ENCODE measurements around the gene FGF12. TPM values are rescaled to one million over a fixed set of nuclear protein-coding genes. Genes with fewer than 3 reads are reported as not detected.

FGF12 gene
- total RNA-seq, 1 donor from 2014 or later = 136 TPM

DNA sequence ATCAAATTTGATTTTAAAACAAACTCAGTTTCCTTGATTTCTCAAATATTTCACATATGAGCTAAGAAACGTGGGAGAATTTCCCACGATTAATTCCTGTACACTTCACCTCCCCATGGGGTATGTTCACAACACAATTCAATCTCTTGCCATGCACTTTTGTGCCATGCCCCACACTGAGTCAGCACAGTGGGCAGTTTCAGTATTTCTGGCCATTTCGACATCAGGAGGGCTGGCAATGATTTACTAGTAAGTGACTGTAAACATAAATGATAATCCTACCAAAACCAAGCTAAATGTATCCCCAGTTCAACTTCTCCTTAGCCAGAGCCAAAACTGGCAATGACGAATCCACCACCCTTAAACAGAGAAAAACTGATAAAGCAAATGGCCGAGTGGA lies 293.6 kb downstream of the FGF12 start:
- DNase-seq (ENCODE audit: low spot score in 2 of 2) (no peak), FAIRE-seq (no peak)

DNA sequence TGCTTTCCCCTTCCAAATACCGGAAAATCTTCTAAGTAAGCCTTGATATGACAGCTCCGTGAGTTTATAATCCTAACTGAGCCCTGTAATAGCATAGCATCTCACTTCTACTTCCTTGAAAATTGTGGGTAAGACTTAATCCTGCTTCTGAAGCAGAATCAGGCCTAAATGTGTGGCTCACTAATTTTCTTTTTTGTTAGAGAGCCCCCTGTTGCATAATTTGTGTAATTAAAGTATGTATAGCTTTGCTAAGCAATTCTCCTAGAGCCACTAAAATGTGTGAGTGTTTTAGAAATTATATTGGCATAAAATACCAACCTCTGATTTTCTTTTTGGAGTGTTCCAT lies 304.4 kb downstream of the FGF12 start:
- no peak for FAIRE-seq
- DNase-seq (ENCODE audit: low spot score in 2 of 2) = no peak

DNA sequence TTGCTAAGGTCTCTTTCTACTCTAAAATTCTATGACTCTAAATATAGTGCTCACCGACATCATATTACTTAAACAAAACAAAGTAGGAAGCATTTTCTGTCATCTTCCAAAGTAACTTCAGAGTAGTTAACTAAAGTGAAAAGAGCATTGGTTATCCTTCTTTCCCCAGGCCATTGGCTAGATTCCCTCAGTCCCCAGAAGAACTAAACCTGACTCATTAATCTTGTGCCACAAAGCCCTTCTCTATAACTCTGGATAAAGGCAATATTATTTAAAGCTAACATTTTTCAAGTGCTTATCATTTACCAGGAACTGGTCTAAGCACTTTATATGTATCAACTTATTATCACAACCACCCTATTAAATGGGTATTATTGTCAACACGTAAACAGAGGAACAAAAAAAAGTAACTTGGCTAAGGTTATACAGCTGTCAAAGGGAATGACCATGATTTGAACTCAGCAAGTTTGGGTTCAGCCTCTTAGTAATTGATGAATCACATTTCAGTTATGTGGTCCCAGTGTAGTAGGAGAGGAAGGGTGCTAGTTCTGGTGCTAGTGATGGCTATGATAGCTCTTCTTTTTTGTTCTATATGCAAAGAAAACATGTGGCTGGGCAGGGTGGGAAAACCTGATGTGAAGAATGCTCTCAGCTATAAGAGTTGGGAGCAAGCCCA lies 304.9 kb downstream of the FGF12 start:
- DNase-seq (ENCODE audit: low spot score in 2 of 2) = no peak

DNA sequence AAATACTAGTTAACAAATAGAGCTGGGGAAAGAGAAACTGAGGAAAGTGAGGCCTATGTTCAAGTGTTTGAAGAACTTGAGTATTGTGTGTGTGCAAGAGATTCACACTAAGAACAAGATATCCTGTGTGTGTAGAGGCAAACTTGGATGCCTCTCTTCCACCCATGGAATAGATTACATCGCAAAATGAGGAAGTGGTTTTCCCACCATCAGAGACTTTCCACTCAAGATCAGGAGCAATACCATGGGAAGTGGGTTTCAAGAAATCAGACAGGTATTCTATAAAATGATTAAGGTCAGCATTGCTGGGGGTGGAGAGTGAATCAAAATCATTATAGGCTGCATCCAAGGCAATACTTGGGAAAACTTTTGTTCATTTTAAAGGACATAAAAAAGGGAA lies 308.0 kb downstream of the FGF12 start:
- FAIRE-seq (no peak), DNase-seq (ENCODE audit: low spot score in 2 of 2) (no peak)

More for the DNA sequence above, 304.9 kb downstream of the FGF12 start:
- FAIRE-seq = no peak

DNA sequence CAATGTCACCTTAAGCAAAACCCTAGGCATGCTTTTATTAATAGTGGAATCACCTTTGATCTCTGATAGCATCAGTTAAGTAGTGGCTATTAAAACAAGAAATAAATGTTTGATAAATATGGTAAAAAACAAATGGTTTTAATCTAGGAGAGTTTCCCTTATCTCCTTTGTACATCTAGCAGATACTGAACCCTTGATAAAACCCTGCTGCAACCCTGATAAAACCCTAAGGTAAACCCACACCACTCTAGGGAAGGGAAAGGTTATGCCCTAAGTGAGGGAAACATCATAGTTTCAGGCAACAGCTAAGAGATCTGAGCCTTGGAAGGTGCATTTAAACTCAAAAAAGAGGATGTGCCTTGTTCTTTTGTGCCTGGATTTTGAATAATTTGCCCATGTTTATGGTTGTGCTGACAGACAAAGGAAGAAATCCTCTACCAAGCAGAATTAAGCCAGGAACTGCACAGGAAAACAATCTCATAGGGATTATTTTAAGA lies 309.7 kb downstream of the FGF12 start:
- DNase-seq (ENCODE audit: low spot score in 2 of 2) (no peak), FAIRE-seq (no peak)

DNA sequence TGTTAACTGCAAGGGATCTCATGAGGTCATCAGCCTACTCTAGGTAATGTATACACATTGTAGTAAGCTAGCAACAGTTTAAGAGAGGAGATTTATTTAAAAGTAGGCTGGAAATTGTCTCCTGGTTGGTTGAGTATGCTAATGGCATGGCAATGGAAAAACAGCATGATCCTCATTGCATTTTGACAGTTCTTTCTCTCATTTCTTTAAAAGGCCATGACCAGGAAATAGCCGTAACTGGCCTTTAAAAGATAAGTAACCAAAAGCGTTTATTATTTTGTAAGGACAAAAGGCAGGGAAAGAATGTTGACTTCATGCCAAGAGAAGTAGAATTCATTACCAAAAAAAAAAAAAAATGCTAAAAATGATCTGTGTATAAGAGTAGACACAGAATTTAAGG lies 310.3 kb downstream of the FGF12 start:
- FAIRE-seq (no peak), DNase-seq (ENCODE audit: low spot score in 2 of 2) (no peak)

DNA sequence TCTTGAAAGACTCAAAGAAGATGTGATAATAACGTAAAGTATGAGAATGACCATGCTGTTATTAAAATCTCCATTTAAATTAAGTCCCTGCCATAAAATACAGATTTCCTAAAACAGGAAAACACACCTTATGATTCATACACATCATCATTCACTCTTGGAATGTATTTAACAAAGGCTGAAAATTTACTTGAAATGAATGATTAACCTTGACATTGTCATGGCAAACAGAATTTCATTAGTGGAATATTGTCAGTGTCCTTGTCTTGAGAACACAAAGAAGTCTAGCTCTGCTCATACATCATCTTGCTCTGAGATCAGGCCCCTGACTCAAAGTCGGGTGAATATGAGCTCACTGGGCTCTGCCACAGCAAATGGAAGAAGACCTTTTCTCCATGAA lies 313.9 kb downstream of the FGF12 start:
- FAIRE-seq = no peak
- DNase-seq (ENCODE audit: low spot score in 2 of 2) = no peak

DNA sequence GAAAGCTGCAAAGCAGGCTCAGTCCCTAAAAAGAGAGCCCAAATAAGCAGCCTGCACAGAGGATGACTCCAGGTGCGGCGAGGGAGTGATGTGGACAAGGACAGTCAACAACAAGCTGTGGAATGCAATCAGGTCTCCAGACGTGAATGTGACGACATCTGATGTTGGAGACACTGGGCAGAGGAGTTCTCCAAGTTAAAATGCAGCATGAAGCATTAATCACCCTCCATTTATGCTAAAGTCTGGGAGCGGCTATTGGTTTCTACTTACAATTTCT lies 316.7 kb downstream of the FGF12 start:
- DNase-seq (ENCODE audit: low spot score in 2 of 2) (no peak), FAIRE-seq (no peak)

DNA sequence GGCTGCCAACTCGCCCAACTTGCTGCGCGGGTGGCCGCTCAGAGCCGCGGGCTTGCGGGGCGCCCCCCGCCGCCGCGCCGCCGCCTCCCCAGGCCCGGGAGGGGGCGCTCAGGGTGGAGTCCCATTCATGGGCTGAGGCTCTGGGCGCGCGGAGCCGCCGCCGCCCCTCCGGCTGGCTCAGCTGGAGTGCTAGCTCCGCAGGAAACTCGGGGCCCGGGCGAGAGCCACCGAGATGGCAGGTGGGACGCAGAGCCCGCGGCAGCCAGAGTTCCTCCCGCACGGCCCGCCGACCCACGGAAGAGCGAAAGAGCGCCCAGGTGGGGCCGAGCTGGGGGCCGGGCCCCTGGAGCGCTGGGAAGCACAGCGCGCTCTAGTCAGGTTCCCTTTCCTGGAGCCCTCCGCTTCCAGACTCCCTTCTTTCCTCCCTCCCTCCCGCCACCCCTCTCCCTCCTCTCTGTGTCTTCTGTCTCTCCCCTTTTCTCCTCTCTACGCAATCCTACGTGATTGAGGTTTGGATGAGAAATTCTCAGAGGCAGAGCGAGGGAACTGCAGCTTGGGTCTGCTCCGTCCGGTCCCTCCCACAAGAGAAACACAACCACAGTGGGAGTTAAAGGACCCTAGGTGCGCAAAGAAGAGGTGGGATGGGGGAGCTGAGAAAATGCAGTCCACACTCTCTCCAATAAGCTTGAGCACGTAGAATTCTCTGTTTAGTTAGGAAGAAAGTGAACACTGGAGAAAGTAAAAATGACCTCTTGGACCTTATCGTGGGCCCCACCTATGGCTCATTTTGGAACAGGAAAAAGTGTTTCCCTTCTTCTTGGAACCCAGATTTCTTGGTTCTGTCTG lies 317.3 kb downstream of the FGF12 start:
- DNase-seq (ENCODE audit: low spot score in 2 of 2) (peak; percentile 39 to 42), FAIRE-seq (no peak)

DNA sequence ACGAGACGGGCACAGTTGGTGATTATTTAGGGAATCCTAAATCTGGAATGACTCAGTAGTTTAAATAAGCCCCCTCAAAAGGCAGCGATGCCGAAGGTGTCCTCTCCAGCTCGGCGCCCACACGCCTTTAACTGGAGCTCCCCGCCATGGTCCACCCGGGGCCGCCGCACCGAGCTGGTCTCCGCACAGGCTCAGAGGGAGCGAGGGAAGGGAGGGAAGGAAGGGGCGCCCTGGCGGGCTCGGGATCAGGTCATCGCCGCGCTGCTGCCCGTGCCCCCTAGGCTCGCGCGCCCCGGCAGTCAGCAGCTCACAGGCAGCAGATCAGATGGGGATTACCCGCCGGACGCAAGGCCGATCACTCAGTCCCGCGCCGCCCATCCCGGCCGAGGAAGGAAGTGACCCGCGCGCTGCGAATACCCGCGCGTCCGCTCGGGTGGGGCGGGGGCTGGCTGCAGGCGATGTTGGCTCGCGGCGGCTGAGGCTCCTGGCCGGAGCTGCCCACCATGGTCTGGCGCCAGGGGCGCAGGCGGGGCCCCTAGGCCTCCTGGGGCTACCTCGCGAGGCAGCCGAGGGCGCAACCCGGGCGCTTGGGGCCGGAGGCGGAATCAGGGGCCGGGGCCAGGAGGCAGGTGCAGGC lies 318.0 kb downstream of the FGF12 start:
- FAIRE-seq (no peak), DNase-seq (ENCODE audit: low spot score in 2 of 2) (peak; percentile 37 to 50)

DNA sequence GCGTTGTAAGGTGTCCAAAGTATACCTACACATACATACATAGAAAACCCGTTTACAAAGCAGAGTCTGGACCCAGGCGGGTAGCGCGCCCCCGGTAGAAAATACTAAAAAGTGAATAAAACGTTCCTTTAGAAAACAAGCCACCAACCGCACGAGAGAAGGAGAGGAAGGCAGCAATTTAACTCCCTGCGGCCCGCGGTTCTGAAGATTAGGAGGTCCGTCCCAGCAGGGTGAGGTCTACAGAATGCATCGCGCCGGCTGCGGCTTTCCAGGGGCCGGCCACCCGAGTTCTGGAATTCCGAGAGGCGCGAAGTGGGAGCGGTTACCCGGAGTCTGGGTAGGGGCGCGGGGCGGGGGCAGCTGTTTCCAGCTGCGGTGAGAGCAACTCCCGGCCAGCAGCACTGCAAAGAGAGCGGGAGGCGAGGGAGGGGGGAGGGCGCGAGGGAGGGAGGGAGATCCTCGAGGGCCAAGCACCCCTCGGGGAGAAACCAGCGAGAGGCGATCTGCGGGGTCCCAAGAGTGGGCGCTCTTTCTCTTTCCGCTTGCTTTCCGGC lies 318.6 kb downstream of the FGF12 start:
- FAIRE-seq (no peak), DNase-seq (ENCODE audit: low spot score in 2 of 2) (peak in 1 of 2 donors; percentile 49)

DNA sequence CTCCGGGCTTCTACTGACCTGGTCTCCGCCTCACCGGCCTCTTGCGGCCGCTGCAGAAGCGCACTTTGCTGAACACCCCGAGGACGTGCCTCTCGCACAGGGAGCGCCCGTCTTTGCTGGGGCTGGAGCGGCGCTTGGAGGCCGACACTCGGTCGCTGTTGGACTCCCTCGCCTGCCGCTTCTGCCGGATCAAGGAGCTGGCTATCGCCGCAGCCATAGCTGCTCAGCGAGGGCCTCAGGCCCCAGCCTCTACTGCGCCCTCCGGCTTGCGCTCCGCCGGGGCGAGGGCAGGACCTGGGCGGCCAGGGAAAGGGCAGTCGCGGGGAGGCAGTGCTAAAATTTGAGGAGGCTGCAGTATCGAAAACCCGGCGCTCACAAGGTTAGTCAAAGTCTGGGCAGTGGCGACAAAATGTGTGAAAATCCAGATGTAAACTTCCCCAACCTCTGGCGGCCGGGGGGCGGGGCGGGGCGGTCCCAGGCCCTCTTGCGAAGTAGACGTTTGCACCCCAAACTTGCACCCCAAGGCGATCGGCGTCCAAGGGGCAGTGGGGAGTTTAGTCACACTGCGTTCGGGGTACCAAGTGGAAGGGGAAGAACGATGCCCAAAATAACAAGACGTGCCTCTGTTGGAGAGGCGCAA lies 319.2 kb downstream of the FGF12 start:
- peak in 1 of 2 donors; percentile 23 for DNase-seq (ENCODE audit: low spot score in 2 of 2)
- FAIRE-seq = no peak

DNA sequence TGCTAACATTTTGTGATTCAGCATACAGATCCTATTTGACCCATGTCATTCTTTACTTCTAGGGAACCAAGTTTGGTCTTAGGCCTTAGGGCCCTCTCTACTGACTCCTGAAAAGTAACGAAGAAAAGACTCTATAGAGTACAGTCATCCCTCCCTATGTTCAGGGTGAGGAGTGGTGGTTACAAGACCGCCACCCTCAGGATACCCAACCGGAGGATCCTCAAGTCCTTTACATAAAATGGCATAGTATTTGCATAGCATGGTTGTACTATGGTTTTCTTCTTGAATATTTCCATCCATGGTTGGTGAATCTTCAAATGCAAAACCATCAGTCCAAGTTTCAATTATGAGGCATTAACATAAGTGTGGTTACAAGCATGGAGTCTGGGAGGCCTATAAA lies 327.6 kb downstream of the FGF12 start:
- FAIRE-seq (no peak), DNase-seq (ENCODE audit: low spot score in 2 of 2) (no peak)

DNA sequence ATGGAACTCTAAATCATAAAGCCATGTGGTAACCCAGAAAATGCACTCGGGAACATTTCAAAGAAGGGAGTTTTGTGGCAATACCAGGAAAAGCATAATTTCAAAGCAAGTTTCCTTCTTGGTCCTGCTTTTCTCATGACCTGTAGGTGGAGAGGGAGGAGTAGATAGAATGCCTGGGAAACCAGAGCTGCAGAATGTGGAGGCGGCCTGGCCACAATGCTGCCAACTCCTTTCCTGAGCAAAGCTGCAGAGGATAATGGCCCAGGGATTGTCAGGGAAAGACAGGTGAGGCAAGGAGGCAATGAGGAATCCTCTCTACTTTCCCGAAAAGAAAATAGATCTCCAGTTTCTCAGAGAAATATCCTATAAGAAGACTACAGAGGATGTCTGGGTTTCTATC lies 330.3 kb downstream of the FGF12 start:
- FAIRE-seq = no peak
- no peak for DNase-seq (ENCODE audit: low spot score in 2 of 2)

DNA sequence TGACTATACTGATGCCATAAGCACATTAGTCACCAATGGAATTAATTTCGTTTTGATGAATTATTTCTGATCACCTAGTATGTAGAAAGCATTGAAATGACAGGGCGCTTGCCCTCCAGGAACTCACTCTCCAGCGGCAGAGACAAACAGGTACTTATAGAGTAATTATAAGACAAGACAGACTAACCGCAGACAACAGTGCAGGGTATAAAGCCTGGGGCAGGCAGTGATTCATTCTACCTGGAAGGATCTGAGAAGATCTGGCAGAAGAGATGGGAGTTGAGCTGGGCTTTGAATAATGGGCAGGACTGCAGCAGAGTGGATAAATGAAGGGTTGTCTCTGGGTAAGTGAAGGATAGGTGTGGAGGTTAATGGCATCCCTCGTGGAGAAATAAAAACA lies 331.8 kb downstream of the FGF12 start:
- DNase-seq (ENCODE audit: low spot score in 2 of 2) (no peak), FAIRE-seq (no peak)

DNA sequence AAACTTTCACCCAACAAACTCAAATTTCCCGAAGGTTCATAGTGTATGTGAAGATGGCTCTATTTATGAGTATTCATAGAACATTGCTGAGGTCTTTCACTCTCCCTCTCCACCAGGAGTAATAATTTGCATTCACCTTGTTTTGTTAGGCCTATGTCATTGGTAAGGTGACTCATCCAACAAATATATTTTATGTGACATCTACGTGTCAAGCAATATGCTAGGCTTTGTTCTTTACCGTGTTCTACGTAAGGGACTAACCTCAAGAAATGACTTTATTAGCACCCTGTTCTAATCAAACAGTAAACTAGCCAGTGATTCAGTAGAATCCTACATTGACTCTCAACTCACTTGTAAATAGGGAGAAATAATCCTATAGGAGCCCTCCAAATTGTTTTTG lies 334.4 kb downstream of the FGF12 start:
- DNase-seq (ENCODE audit: low spot score in 2 of 2) = no peak
- FAIRE-seq = no peak

DNA sequence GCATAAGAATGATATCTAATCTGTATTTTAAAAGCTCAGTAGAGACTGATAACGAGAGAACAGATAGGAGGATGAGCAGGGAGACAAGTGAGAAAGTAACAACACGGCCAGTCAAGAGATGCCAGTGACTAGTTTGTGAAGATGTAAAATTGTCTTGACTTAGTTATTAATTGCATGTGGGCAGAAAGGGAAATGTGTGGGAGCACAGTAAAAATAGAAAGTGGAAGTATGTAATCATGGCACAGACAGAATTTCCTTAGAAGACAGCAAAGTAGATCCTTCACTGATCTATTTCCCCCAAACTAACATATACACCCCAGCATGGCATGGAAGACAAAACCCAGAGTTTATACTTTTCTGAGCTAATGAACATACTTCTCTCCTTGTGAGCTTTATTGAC lies 344.5 kb downstream of the FGF12 start:
- DNase-seq (ENCODE audit: low spot score in 2 of 2) = no peak
- FAIRE-seq = no peak

DNA sequence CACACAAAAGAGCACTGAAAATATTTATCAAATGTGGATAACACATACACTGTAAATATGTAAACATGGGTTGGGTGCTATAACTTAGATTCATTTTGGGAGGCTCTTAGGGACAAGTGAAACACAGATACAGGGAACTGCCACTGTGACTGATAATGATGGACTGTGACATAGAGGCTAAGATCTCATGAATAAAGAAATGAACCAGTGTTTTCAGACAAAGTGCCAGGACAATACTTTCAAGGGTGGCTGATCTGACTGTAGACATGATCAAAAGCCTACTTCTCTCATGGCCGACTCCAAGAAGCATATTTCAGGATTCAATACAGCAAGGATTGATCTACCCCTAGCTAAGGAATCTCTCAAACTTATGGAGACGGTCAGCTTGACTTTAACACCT lies 353.8 kb downstream of the FGF12 start:
- DNase-seq (ENCODE audit: low spot score in 2 of 2) (no peak), FAIRE-seq (no peak)

DNA sequence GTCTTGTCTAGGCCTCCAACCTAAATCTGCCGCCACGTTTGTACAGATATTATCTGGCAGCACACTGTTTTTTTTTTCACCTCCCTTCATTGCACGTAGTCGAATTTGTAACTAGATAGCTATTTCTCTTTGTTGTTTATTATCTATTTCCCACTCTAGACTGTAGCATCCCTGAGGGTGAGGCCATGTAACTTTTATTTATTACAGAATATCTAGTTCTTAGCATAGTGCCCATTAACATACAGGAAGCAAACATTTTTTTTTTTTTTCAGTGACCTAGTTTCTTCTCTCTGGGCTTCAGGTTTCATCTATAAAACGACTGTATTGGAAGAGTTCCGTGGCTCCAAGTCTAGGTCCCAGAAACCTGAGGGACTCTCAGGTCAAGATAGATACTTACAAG lies 354.3 kb downstream of the FGF12 start:
- FAIRE-seq (no peak), DNase-seq (ENCODE audit: low spot score in 2 of 2) (no peak)

DNA sequence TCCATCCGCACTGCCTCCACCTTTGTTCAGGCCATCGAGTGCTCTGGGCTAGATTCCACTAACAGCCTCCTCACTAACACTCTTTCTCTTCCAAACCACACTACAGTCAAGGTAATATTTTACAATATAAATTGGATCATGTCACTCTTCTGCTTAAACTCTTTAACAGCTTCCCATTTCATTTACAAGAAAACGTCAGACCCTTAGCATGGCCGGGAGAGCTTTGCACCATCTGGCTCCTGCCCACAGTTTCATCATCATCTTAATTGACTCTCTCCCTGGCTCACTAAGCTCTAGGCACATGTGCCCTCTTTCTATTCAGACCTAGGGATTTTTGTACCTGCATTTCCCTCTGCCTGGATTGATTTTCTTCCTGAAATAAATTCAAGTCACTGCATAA lies 354.7 kb downstream of the FGF12 start:
- no peak for DNase-seq (ENCODE audit: low spot score in 2 of 2)
- FAIRE-seq = no peak

DNA sequence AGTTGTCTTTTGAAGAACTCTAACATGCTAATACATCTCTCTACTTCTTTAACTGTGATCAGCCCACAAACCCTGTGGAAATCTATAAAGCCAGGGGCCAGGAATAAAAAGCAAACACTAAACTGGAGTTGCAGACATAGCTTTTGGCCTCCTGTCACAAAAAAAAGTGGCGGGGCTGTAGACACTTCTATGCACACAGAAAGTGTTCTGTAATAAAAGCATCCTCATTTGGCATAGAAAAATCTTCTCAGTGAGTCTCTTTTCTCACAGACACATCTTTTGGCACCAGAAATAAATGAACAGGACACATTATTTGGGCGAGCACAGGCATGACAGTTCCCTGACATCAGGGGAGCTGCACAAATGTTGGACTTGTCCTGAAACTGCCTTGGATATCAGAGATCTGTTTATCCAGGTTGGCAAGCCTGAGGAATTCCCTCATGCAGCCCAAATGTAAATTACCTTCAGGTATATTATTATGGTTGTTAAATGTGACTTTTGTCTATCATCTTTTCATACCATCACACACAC lies 355.4 kb downstream of the FGF12 start:
- DNase-seq (ENCODE audit: low spot score in 2 of 2) (no peak), FAIRE-seq (no peak)

All from frontal cortex (tissue), 4 donors.